HG03432 (cell line): ENCODE measurements around the gene DCHS1.

Experiments used
- ATAC-seq: cut with Tn5 transposase; IDR thresholded peaks from one replicate; pipeline ENCODE4 v1.9.1; 2021; ENCODE audit warnings: mild to moderate bottlenecking, moderate library complexity; ENCODE audit not compliant: unreplicated experiment

The DCHS1 gene

DNA sequence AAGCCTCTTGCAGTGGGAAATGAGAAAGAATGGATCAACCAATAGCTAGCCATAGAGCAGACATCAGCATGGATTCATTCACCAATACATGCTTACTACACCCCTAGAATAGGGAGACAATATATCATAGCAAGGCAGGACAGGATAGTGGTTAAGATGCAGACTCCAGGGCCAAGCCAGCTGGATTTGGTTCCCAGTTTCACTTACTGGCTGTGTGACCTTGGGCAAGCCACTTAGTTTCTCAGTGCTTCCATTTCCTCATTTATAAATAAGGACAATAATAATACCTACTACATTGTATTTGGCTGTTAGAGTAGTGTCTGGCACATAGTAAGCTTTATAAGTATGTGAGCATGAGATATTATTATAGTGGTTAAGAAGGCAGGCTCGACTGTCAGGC lies 7.1 kb downstream of the DCHS1 start:
- ATAC-seq, result no peak

DNA sequence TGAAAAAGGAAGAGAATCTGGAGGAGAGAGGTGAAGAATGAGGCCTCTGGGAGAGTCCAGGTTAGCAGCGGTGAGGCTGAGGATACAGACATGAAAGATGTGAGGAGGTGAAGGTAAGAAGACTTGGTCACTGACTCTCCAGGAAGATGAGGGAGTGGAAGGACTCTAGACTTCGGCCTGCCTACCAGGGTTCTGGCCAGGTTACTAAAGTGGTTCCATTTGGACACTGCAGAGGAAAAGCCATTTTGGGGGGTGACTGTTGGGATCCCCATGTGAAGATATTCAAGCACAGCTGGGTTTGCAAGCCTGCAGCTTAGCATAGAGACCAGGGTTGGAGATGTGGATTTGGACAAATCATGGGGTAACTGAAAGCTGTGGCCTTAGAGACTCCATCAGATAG lies 7.8 kb downstream of the DCHS1 start:
- ATAC-seq, result no peak

GRCh38 chr11:6646918-6647679 lies 8.5 kb downstream of the DCHS1 start:
- ATAC-seq, result peak; percentile 94

DNA sequence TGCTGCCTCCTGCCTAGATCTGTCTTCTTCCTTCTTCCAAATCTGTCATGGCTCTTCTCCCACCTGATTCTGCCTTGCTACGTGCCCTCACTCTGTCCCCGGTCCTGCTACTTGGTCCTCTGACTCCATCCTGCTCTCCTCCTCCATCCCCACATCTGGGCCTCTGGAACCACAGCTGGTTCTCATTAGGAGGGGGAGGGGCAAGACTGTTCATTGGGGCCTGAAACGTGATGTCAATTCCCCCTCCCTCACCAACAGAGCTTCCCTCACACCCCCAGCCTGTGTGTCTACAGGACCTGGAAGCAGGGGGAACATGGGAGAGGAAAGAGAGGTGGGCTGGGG lies 9.1 kb downstream of the DCHS1 start:
- ATAC-seq, result no peak

GRCh38 chr11:6646071-6646470 lies 9.5 kb downstream of the DCHS1 start:
- no peak for ATAC-seq

DNA sequence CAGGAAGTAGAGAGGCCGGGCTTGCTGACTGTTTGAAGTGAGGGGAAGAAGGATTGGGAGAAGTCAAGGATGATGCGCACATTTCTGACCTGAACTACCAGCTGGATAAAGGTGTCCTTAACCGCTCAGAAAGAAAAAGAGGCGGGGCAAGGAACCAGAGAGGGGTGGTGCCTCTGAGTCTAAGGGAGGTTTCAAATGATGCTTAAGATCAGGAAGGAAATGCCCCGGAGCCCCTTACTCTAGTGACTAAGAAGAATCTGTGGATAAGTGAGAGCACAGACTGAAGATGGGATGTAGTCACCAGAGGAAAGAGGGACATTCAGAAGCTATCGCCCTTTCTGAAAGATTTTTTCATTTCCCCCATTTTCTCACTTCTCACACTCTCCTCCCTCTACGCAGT lies 12.7 kb downstream of the DCHS1 start:
- no peak for ATAC-seq

DNA sequence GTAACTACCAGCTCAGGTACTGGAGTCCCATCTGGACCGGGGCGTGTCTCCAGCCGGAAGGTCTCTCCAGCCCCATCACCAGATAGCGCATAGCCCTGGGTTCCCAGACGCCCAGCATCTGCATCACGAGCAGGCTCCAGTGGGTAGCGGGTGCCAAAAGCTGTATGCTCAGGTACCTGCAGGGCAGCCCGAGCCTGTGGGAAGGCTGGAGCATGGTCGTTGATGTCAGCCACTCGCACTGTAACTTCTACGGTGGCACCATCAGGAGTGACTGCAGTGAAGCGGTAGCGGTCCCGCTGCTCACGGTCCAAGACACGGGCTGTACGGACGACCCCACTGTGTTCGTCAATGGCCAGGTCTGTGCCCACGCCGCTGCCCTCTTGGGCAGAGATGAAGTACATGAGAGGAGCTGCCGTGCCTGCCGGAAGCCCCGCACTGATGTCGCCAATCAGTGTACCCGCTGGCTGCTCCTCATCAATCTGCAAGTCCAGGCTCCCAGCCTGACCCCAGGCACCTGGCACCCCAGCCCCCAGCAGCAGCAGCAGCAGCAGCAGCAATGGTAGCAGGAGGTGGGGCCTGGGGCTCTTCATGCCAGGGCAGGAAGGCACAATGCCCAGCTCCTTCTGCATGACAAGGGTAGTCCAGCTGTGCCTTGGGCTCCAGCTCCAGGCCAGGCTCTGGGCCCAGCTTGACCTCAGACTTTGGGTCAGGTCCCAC lies 14.5 kb downstream of the DCHS1 start:
- ATAC-seq, result no peak

- ATAC-seq, result no peak
Observed at GRCh38 chr11:6640036-6640984, 15.3 kb downstream of the DCHS1 start.

GRCh38 chr11:6638429-6638828 lies 17.2 kb downstream of the DCHS1 start:
- no peak for ATAC-seq

DNA sequence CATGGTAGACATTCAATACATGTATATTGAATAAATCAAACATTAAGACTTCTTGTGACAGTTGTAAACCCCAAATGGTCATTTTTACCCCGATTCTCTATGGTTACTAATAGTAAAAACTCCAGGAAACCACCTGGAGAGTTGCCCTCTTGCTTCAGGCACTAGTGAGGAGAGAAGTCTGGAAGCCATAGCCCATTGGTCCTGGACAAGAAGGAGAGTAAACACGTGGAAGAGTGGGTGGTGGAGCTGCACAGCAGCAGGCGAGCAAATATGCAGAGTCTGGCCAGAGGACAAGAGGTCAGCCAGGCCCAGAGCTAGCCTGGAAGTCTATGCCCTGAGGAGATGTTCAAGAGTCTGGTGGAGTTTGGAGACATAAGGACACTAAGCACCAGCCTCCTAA lies 17.7 kb downstream of the DCHS1 start:
- ATAC-seq, result no peak

DNA sequence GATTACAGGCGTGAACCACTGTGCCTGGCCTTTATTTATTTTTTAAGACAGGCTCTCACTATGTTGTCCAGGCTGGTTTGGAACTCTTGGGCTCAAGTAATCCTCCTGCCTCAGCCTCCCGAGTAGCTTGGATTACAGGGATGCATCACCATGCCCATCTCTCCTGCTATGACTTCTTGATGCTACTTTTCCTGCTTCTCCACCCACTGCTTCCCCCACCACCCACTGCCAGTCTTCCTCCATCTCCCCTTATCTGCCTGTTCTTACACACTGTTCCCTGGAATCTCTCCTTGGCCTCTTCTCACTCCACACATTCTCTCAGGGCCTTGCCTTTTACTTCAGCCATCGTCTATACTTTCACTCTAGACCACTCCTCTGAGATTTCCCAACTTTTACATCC lies 19.1 kb downstream of the DCHS1 start:
- no peak for ATAC-seq

DNA sequence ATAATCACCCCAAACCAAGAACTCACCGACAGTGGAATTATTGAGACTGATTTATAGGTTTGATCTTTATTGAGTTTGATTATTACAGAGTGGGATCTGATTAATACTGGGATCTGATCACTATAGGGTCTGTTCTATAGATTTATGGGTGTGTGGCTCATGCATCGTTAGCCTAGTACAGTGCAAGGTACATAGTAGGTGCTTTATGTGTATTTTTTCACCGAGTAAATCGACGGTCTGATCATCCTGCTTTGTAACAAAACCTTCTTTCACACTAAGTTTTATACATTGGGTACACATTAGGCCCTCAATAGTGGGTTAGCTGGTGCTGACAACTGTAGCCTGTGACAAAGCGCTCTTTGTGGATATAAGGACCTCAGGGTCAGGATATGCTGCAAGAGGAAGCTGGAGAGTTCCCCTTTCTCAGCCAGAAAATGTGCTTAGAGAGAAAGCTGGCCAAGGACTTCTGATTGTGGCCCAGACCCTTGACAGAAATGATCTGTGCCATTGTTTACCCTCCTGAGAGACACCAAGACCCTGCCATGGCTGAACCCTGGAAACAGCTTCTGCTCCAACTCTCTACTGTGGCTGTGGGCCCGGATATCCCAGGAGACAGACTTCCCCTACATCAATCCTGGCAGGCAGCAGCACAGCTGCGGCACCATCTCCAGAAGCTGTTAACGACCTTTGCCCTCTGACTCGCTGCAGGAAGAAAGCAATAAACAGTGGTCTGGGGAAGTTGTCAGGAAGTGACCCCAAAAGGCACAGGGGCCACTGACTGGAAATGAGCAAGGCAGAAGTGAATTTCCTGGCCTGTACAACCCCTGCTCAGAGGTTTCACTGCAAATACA lies 20.3 kb downstream of the DCHS1 start:
- no peak for ATAC-seq

- no peak for ATAC-seq
Observed at GRCh38 chr11:6634534-6634933, 21.1 kb downstream of the DCHS1 start.

- no peak for ATAC-seq
Observed at GRCh38 chr11:6633422-6634408, 21.9 kb downstream of the DCHS1 start.

DNA sequence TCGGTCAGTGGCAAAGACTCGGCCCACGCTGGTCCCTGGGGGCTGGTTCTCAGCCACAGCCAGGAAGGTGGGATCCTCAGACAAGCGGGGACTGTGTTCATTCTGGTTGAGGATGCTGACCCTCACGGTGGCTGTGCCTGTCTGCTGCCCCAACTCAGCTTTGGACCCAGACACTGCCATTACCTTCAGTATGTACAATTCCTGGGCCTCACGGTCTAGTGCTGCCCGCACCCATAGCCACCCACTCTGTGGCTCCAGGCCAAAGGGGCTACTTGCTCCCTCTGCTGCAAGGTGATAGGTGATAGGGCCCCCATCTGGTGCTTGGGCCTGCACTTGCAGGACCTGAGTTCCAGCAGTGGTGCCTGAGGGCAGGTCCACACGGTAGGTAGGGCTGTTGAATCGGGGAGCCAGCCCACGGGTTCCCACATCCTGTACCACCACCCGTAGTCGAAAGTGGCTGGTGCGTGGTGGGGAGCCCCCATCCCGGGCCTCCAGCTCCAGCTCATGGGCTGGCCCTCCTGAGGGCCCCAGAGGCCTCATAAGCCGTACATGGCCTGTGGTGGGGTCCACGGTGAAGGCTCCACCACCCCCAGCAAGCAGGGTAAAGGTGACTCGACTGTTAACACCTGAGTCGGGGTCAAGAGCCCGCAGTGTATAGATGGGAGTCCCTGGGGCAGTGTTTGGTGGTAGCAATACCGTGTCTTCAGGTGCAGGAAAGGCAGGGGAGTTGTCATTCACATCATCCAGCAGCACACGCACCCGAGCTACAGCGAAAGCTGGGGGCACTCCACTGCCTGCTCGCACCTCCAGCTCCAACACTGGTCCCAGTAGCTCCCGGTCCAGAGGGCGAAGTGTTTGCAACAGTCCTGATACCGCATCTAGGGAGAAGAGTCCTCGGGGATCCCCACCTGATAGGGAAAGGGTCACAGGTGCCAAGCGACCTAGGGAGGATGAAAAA lies 23.2 kb downstream of the DCHS1 start:
- ATAC-seq, result no peak

- ATAC-seq, result no peak
Observed at GRCh38 chr11:6631361-6631890, 24.2 kb downstream of the DCHS1 start.

DNA sequence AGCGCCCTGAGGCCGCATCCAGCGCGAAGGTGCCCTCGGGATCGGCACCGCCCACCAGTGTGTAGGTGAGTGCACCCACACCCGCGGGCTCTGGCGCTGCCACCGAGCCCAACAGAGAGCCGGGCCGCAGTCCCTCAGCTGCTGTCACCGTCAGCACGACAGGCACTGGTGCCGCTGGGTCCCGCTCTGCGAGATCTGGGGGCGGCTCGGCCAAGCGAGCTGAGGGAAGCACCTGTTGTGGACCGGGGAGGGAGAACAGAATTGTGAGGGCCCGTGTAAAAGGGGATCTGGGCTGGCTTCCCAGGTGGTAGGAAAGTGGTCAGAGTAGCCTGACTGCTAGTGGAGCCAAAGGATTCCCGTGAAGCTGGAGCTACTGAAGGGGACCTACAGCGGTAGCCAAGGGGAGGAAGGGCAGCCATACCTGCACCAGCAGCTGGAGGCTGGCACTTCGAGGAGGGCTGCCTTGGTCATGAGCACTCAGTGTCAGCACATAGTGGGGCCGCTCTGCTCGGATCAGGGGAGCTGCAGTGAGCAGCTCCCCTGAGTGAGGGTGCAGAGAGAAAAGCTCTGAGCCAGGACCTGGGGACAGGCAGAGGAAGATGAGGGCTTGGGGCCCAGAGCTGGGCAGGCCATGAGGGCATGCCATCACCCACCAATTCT lies 24.8 kb downstream of the DCHS1 start:
- ATAC-seq, result no peak
